CD14-positive monocyte (primary cell): ENCODE results near the gene HELLS. TPM values are rescaled to one million over a fixed set of nuclear protein-coding genes. Genes with fewer than 3 reads are reported as not detected.

Experiments
- DNase-seq, 3 donors: peaks; one replicate each; pipeline ENCODE4 v3.0.0-alpha.2; 2011 to 2022
- H2AFZ ChIP-seq: 2 replicates; pipeline ENCODE4 v1.6.0; 2012; ENCODE audit warnings: mild to moderate bottlenecking, low read depth, low read length, inconsistent platforms; ENCODE audit not compliant: insufficient read depth, poor library complexity, severe bottlenecking
- H3K27ac ChIP-seq, 2 donors: 1 replicate in 1 of 2; 2 replicates in 1 of 2; pipeline ENCODE4 v1.5.1; 2012 to 2013; ENCODE audit warnings: low read length in 2 of 2, control low read depth in 1 of 2, inconsistent platforms in 1 of 2, low read depth in 1 of 2, mild to moderate bottlenecking in 1 of 2
- H3K27me3 ChIP-seq, 2 donors: one replicate each; pipeline versions ENCODE4 v1.6.0 to v1.6.1; 2011 to 2013; ENCODE audit warnings: low read length in 2 of 2; ENCODE audit not compliant: control insufficient read depth in 2 of 2, insufficient read depth in 2 of 2
- H3K36me3 ChIP-seq, 2 donors: replicated peaks in 1 of 2; 1 replicate in 1 of 2; 2 replicates in 1 of 2; pipeline versions ENCODE4 v1.5.1 to v1.6.1; 2012 to 2013; ENCODE audit warnings: low read length in 2 of 2, control low read depth in 1 of 2, inconsistent platforms in 1 of 2, mild to moderate bottlenecking in 1 of 2; ENCODE audit not compliant: insufficient read depth in 2 of 2, control insufficient read depth in 1 of 2
- H3K4me1 ChIP-seq, 2 donors: 1 replicate in 1 of 2; 2 replicates in 1 of 2; pipeline versions ENCODE4 v1.5.1 to v1.6.1; 2012 to 2013; ENCODE audit warnings: low read length in 2 of 2, control low read depth in 1 of 2, inconsistent platforms in 1 of 2, mild to moderate bottlenecking in 1 of 2, moderate library complexity in 1 of 2; ENCODE audit not compliant: insufficient read depth in 2 of 2, control insufficient read depth in 1 of 2
- H3K4me2 ChIP-seq: replicated peaks from 2 replicates; pipeline ENCODE3; 2012; ENCODE audit warnings: low read length, moderate library complexity, mild to moderate bottlenecking; ENCODE audit not compliant: poor library complexity, severe bottlenecking; ENCODE audit errors: extremely low read depth
- H3K4me3 ChIP-seq, 3 experiments: fragments of 200-600 bp in 1 of 3; sonication (generic) in 1 of 3; replicated peaks in 1 of 3; 1 replicate in 2 of 3; 2 replicates in 1 of 3; pipeline ENCODE4 v1.5.1; 2011 to 2013; ENCODE audit warnings: low read length in 3 of 3, mild to moderate bottlenecking in 3 of 3, control low read depth in 2 of 3, low read depth in 2 of 3, inconsistent platforms in 1 of 3, moderate library complexity in 1 of 3
- H3K79me2 ChIP-seq: 2 replicates; pipeline ENCODE4 v1.6.0; 2012; ENCODE audit warnings: mild to moderate bottlenecking, control low read depth, inconsistent platforms, low read length, moderate library complexity; ENCODE audit not compliant: insufficient read depth
- H3K9ac ChIP-seq: 2 replicates; pipeline ENCODE4 v1.6.0; 2017; ENCODE audit warnings: low read length, mild to moderate bottlenecking; ENCODE audit not compliant: insufficient read depth, poor library complexity, severe bottlenecking
- H3K9me3 ChIP-seq, 2 donors: replicated peaks in 1 of 2; 1 replicate in 1 of 2; 2 replicates in 1 of 2; pipeline versions ENCODE4 v1.5.1 to v1.6.1; 2012 to 2013; ENCODE audit warnings: low read length in 2 of 2, control low read depth in 1 of 2; ENCODE audit not compliant: control insufficient read depth in 1 of 2, insufficient read depth in 1 of 2
- H4K20me1 ChIP-seq: 2 replicates; pipeline ENCODE4 v1.6.0; 2012; ENCODE audit warnings: mild to moderate bottlenecking, low read length, control low read depth, moderate library complexity; ENCODE audit not compliant: insufficient read depth
- H3K27ac Mint-ChIP-seq, 7 donors: one replicate each; pipeline ENCODE4 v1.8.0; 2020; ENCODE audit warnings: mild to moderate bottlenecking in 7 of 7, mixed read lengths in 7 of 7, moderate library complexity in 6 of 7, inconsistent platforms in 2 of 7
- H3K27me3 Mint-ChIP-seq, 3 donors: one replicate each; pipeline ENCODE4 v1.8.0; 2021 to 2022; ENCODE audit warnings: low read depth in 3 of 3, mild to moderate bottlenecking in 3 of 3, mixed read lengths in 3 of 3, moderate library complexity in 3 of 3, inconsistent platforms in 1 of 3
- H3K36me3 Mint-ChIP-seq, 2 donors: one replicate each; pipeline ENCODE4 v1.8.0; 2020; ENCODE audit warnings: mixed read lengths in 2 of 2, inconsistent platforms in 1 of 2, mild to moderate bottlenecking in 1 of 2
- H3K4me1 Mint-ChIP-seq: one replicate; pipeline ENCODE4 v1.8.0; 2020; ENCODE audit warnings: mild to moderate bottlenecking, mixed read lengths
- H3K4me3 Mint-ChIP-seq, 2 donors: one replicate each; pipeline ENCODE4 v1.8.0; 2020; ENCODE audit warnings: mild to moderate bottlenecking in 2 of 2, mixed read lengths in 2 of 2, moderate library complexity in 1 of 2
- H3K9me3 Mint-ChIP-seq, 7 donors: one replicate each; pipeline ENCODE4 v1.8.0; 2020 to 2022; ENCODE audit warnings: mixed read lengths in 7 of 7, mild to moderate bottlenecking in 6 of 7, moderate library complexity in 6 of 7, inconsistent platforms in 2 of 7
- CTCF ChIP-seq: fragments of 200-600 bp; IDR thresholded peaks from one replicate; pipeline ENCODE4 v1.8.0; 2022; ENCODE audit warnings: antibody characterized with exemption, mild to moderate bottlenecking
- WGBS: methylation state at CpG from one replicate; pipeline ENCODE4 v1.1.5; 2013; ENCODE audit warnings: missing lambda C conversion rate; ENCODE audit not compliant: insufficient coverage; 5-methylcytosine and 5-hydroxymethylcytosine counted together
- intact Hi-C, 2 donors: fragments of 100-400 bp; cut with micrococcal nuclease; formaldehyde crosslinking; loops; one replicate each; pipeline versions ENCODE4 v1.15.0 to v1.15.1; 2023
- polyA plus RNA-seq, 3 donors: library from polyadenylated mRNA; depleted of rRNA in 1 of 3; unstranded in 2 of 3; stranded (reverse) in 1 of 3; fragments of 300-500 nt in 2 of 3; fragments of >200 nt in 1 of 3; fragmentation: Illumina TruSeq in 2 of 3; gene quantifications; 1 replicate in 2 of 3; 2 replicates in 1 of 3; pipeline ENCODE4 v1.2.3, GENCODE V29; 2012 to 2021

Gene HELLS
- polyA plus RNA-seq, 3 donors, result 0.04 to 0.39 (median 0.07) TPM

- TF ChIP-seq CTCF, result no peak
- Histone ChIP-seq H3K9ac (no peak overlapping the region), H3K27ac (no peak overlapping the region), H3K4me3 (no peak overlapping the region), H3K79me2 (no peaks in the 10 kb centered on the region), H2AFZ (no peak overlapping the region), H3K27me3 (no peaks in the 10 kb centered on the region), H3K36me3 (peaks cover 0 to 6% of the 10 kb centered on the region in 2 donors), H3K9me3 (no peaks in the 10 kb centered on the region), H3K4me1 (no peaks in the 10 kb centered on the region), H3K4me2 (no peak overlapping the region), H4K20me1 (no peaks in the 10 kb centered on the region)
- Mint-ChIP-seq H3K27me3 (no peaks in the 10 kb centered on the region), H3K27ac (no peak overlapping the region), H3K9me3 (peaks cover 0 to 2% (median 0%) of the 10 kb centered on the region in 7 donors), H3K4me3 (no peak overlapping the region), H3K36me3 (peaks cover 12 to 15% of the 10 kb centered on the region in 2 donors), H3K4me1 (no peaks in the 10 kb centered on the region)
- no peak for DNase-seq
- intact Hi-C loops, result no loop called here
- WGBS, result 83% methylated on average over 2 of the region's 2 CpGs
These were observed 69.0 kb downstream of the HELLS start for GRCh38 chr10:94614558-94614957.

GRCh38 chr10:94617389-94617944 is 71.9 kb downstream of the HELLS start:
- Histone ChIP-seq H3K4me3 (no peak overlapping the region), H3K27me3 (no peaks in the 10 kb centered on the region), H3K36me3 (no peaks in the 10 kb centered on the region), H3K9ac (no peak overlapping the region), H3K9me3 (no peaks in the 10 kb centered on the region), H4K20me1 (no peaks in the 10 kb centered on the region), H3K79me2 (no peaks in the 10 kb centered on the region), H3K4me1 (no peaks in the 10 kb centered on the region), H3K27ac (no peak overlapping the region), H2AFZ (no peak overlapping the region), H3K4me2 (no peak overlapping the region)
- H3K9me3 Mint-ChIP-seq, result peaks cover 0 to 2% (median 0%) of the 10 kb centered on the region in 7 donors
- no peak for TF ChIP-seq CTCF
- peaks cover 3 to 6% of the 10 kb centered on the region in 2 donors for H3K36me3 Mint-ChIP-seq
- H3K27ac Mint-ChIP-seq, result no peak overlapping the region
- H3K27me3 Mint-ChIP-seq, result no peaks in the 10 kb centered on the region
- DNase-seq, result no peak
- intact Hi-C loops, result no loop called here
- no peak overlapping the region for H3K4me3 Mint-ChIP-seq
- WGBS, result 100% methylated on average over 1 of the region's 5 CpGs
- no peaks in the 10 kb centered on the region for H3K4me1 Mint-ChIP-seq
